SH-SY5Y (cell line): Measurements from ENCODE around the gene ARFGAP3.

Source experiments
- GATA2 ChIP-seq: IDR thresholded peaks from 2 replicates; pipeline ENCODE4 v1.6.1; 2011; ENCODE audit warnings: mild to moderate bottlenecking, low read depth, low read length
- GATA3 ChIP-seq: IDR thresholded peaks from 2 replicates; pipeline ENCODE4 v1.6.1; 2011; ENCODE audit warnings: low read depth, mild to moderate bottlenecking, low read length, moderate library complexity

- TF ChIP-seq GATA2: no peak
- TF ChIP-seq GATA3: no peak
These were observed 55.6 kb downstream of the ARFGAP3 start for GRCh38 chr22:42801252-42802080.
